Measurements from ENCODE around the gene ESF1.

The ESF1 gene

GRCh38 chr20:13701486-13701885 lies 83.2 kb downstream of the ESF1 start:
- no peak overlapping the region for H3K4me3 ChIP-seq (ENCODE audit: low read depth, low read length)
- H3K27ac ChIP-seq (ENCODE audit: extremely low read depth, low read depth, low read length): no peak overlapping the region
- H3K4me1 ChIP-seq (ENCODE audit: control insufficient read depth, insufficient read depth, low read length): no peaks in the 10 kb centered on the region
- H3K36me3 ChIP-seq (ENCODE audit: control insufficient read depth in 2 of 2, insufficient read depth in 1 of 2, low read length in 2 of 2): no peaks in the 10 kb centered on the region
- ChIA-PET POLR2A (no interaction called here), CTCF (no interaction called here)
- TF ChIP-seq ZNF248 (tag by site-specific recombination; IDR thresholded peaks at IDR 0.05): no peak
- TF ChIP-seq ZNF423 (tag by site-specific recombination; IDR thresholded peaks at IDR 0.05): no peak
- TF ChIP-seq ZNF266 (tag by site-specific recombination; IDR thresholded peaks at IDR 0.05; ENCODE audit: low read depth): no peak
- TF ChIP-seq ZNF223 (tag by site-specific recombination; IDR thresholded peaks at IDR 0.05): no peak
- no peak for TF ChIP-seq ZNF621 (tag by site-specific recombination; IDR thresholded peaks at IDR 0.05)
- no peak for TF ChIP-seq ZBTB44 (tag by site-specific recombination; IDR thresholded peaks at IDR 0.05)
- TF ChIP-seq ZNF530 (tag by site-specific recombination; IDR thresholded peaks at IDR 0.05; ENCODE audit: low read depth): no peak
- TF ChIP-seq ZNF585B (tag by site-specific recombination; IDR thresholded peaks at IDR 0.05): no peak
- TF ChIP-seq KLF9 (tag by site-specific recombination; IDR thresholded peaks at IDR 0.05; ENCODE audit: low read depth): no peak
- TF ChIP-seq ZXDB (tag by site-specific recombination; IDR thresholded peaks at IDR 0.05): no peak
- no peak for TF ChIP-seq ZNF701 (tag by site-specific recombination; IDR thresholded peaks at IDR 0.05)
- TF ChIP-seq KLF1 (tag by site-specific recombination; IDR thresholded peaks at IDR 0.05): no peak
- TF ChIP-seq ZBTB1 (tag by site-specific recombination; IDR thresholded peaks at IDR 0.05): no peak
- no peak for TF ChIP-seq ZNF544 (tag by site-specific recombination; IDR thresholded peaks at IDR 0.05)
- TF ChIP-seq KLF8 (tag by site-specific recombination; IDR thresholded peaks at IDR 0.05): no peak
- no peak for TF ChIP-seq ZNF768 (tag by site-specific recombination; IDR thresholded peaks at IDR 0.05)
- TF ChIP-seq ZIC2 (tag by site-specific recombination; IDR thresholded peaks at IDR 0.05): no peak
- TF ChIP-seq REST (tag by site-specific recombination; IDR thresholded peaks at IDR 0.05): no peak
- no peak for TF ChIP-seq BCL6B (tag by site-specific recombination; IDR thresholded peaks at IDR 0.05)
- H3K9me3 ChIP-seq (ENCODE audit: control insufficient read depth, insufficient read depth, low read depth, low read length): no peaks in the 10 kb centered on the region

GRCh38 chr20:13700761-13701160 lies 84.0 kb downstream of the ESF1 start:
- CTCF ChIA-PET: no interaction called here
- no peaks in the 10 kb centered on the region for H3K9me3 ChIP-seq (ENCODE audit: control insufficient read depth, insufficient read depth, low read depth, low read length)
- no peaks in the 10 kb centered on the region for H3K4me1 ChIP-seq (ENCODE audit: control insufficient read depth, insufficient read depth, low read length)
- POLR2A ChIA-PET: no interaction called here
- TF ChIP-seq ZNF48 (tag by site-specific recombination; IDR thresholded peaks at IDR 0.05): no peak
- no peak for TF ChIP-seq ZNF639 (tag by site-specific recombination; IDR thresholded peaks at IDR 0.05)
- H3K4me3 ChIP-seq (ENCODE audit: low read depth, low read length): no peak overlapping the region
- H3K27ac ChIP-seq (ENCODE audit: extremely low read depth, low read depth, low read length): no peak overlapping the region
- no peaks in the 10 kb centered on the region for H3K36me3 ChIP-seq (ENCODE audit: control insufficient read depth in 2 of 2, insufficient read depth in 1 of 2, low read length in 2 of 2)
